K562 (cell line): Measurements from ENCODE around the gene DIAPH1. TPM values are rescaled to one million over a fixed set of nuclear protein-coding genes. Genes with fewer than 3 reads are reported as not detected.

Experiments used
- ARID1B ChIP-seq: fragments of 450-650 bp; IDR thresholded peaks from 2 replicates; pipeline ENCODE4 v1.6.1; 2016; ENCODE audit warnings: antibody characterized with exemption, mild to moderate bottlenecking, inconsistent platforms
- DNMT1 ChIP-seq: fragments of 450-650 bp; IDR thresholded peaks from 2 replicates; pipeline ENCODE4 v1.6.1; 2016; ENCODE audit warnings: antibody characterized with exemption, mild to moderate bottlenecking
- ETV5 ChIP-seq: sonication (generic); formaldehyde crosslinking; IDR thresholded peaks from 2 replicates; pipeline ENCODE4 v1.4.0; 2020; ENCODE audit warnings: low read depth, mild to moderate bottlenecking, missing genetic modification reagents
- GTF2E2 ChIP-seq: fragments of 200-800 bp; sonication (Bioruptor generic); IDR thresholded peaks from 2 replicates; pipeline ENCODE4 v1.6.1; 2016; ENCODE audit warnings: missing genetic modification characterization, missing compliant biosample characterization
- LEF1 ChIP-seq: fragments of 450-650 bp; IDR thresholded peaks from 2 replicates; pipeline ENCODE4 v1.6.1; 2016; ENCODE audit warnings: mild to moderate bottlenecking
- POLR2A ChIP-seq: fragments of 450-650 bp; conservative IDR thresholded peaks from 2 replicates; pipeline ENCODE4 v1.6.1; 2016
- TAF1 ChIP-seq: IDR thresholded peaks from 2 replicates; pipeline ENCODE4 v1.6.1; 2011; ENCODE audit warnings: mild to moderate bottlenecking, low read length, moderate library complexity; ENCODE audit not compliant: insufficient read depth, control insufficient read depth, severe bottlenecking; ENCODE audit errors: extremely low read depth
- ZNF239 ChIP-seq: fragments of 250-450 bp; sonication (Bioruptor Pico); IDR thresholded peaks from 2 replicates; pipeline ENCODE4 v1.4.0; 2020; ENCODE audit warnings: mild to moderate bottlenecking
- ZNF586 ChIP-seq: fragments of 450-650 bp; formaldehyde crosslinking; conservative IDR thresholded peaks from 2 replicates; pipeline ENCODE4 v1.4.0; 2020; ENCODE audit warnings: mild to moderate bottlenecking, moderate library complexity
- ZNF696 ChIP-seq: fragments of 250-450 bp; sonication (Bioruptor Pico); conservative IDR thresholded peaks from 2 replicates; pipeline ENCODE4 v1.4.0; 2020; ENCODE audit warnings: mild to moderate bottlenecking, moderate library complexity
- polyA plus RNA-seq, 8 experiments: library from polyadenylated mRNA; depleted of rRNA in 4 of 8; stranded (reverse) in 5 of 8; unstranded in 3 of 8; fragments of >200 nt; fragmentation: Nextera tagmentation in 2 of 8; fragmentation: Illumina TruSeq in 1 of 8; extraction: Ambion mirVana in 2 of 8; extraction: Trizol in 1 of 8; gene quantifications; 2 replicates each; pipeline versions ENCODE4 v1.2.1 to v1.2.3, GENCODE V29; 2011 to 2014; ENCODE audit warnings: inconsistent platforms in 1 of 8, missing spikeins in 1 of 8
- total RNA-seq, 7 experiments: library from RNA; depleted of rRNA in 6 of 7; stranded (reverse); fragments of >200 nt in 6 of 7; fragmentation: Illumina TruSeq in 2 of 7; extraction: Trizol in 2 of 7; gene quantifications; 2 replicates each; pipeline versions ENCODE4 v1.2.1 to v1.2.3, GENCODE V29; 2011 to 2021; ENCODE audit warnings: low replicate concordance in 1 of 7
- TF ChIP-seq, protein P1 (sequence below): sonication (generic); formaldehyde crosslinking; IDR thresholded peaks from 2 replicates; pipeline ENCODE4 v1.8.0; 2022; ENCODE audit warnings: missing genetic modification reagents, mild to moderate bottlenecking, moderate library complexity, borderline replicate concordance
- TF ChIP-seq, protein P2 (sequence below), 2 experiments: fragments of 450-650 bp; IDR thresholded peaks; 2 replicates each; pipeline ENCODE4 v1.6.1; 2018; ENCODE audit warnings: mild to moderate bottlenecking in 2 of 2, low read depth in 1 of 2; ENCODE audit not compliant: partially characterized antibody in 2 of 2
- TF ChIP-seq, protein P3 (sequence below), 2 experiments: fragments of 450-650 bp; formaldehyde crosslinking in 1 of 2; IDR thresholded peaks; 2 replicates each; pipeline versions ENCODE4 v1.4.0 to v1.6.1; 2014 to 2020; ENCODE audit warnings: mild to moderate bottlenecking in 2 of 2, borderline replicate concordance in 1 of 2, low read depth in 1 of 2

DIAPH1 gene
- total and polyA plus RNA-seq, 9 of the 15 experiments (the other 6 are each of a cell fraction or from before 2014, with no cell fraction given), result 60.8 to 328 (median 97.8) TPM

DNA sequence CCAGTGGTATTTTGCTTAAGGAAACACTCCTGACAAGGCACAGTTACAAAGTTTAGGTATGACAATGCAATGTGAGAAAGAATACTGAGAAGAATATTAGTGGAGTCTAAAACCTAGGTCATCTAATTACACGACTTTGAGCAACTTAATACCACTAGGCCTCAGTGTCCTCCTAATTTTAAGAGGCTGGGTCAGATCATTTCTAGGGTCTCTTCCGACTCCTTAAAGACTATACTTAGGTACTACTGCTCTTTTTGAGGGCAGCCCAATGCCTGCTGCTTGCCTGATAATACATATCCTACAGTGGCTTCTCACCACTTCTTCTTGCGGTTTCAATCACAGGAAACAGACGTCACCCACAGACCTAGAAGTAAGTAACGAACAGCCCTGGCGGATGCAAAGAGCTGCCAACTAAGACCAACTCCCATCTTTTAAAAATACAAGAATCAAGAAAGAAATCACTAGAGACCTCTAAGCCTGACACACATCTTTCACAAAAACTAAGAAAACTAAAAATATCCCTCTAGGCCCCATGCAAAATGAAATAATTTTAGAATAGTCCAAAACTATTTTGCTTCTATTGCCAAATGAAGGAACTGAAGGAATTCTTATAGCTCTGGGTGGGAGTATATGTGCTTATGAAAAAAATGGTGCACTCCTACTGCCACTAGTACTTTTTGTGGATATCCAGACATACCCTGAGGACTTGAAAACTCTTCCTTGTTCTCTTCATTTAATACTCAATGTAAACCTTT is 13.1 kb downstream of the DIAPH1 start (continued):
- TF ChIP-seq TAF1 (peak; percentile 12), ETV5 (CRISPR knock-in tag) (peak; percentile 93), GTF2E2 (no peak), ARID1B (peak; percentile 97), ZNF696 (CRISPR knock-in tag) (no peak), ZNF586 (CRISPR knock-in tag) (no peak), DNMT1 (no peak), ZNF239 (CRISPR knock-in tag) (0 out of 2 replicates have a peak, but pooled peaks have one; percentile 21), POLR2A (no peak), LEF1 (peak; percentile 90)
- TF ChIP-seq, protein P1, sequence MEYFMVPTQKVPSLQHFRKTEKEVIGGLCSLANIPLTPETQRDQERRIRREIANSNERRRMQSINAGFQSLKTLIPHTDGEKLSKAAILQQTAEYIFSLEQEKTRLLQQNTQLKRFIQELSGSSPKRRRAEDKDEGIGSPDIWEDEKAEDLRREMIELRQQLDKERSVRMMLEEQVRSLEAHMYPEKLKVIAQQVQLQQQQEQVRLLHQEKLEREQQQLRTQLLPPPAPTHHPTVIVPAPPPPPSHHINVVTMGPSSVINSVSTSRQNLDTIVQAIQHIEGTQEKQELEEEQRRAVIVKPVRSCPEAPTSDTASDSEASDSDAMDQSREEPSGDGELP (CRISPR knock-in tag), result no peak
- TF ChIP-seq, protein P2, sequence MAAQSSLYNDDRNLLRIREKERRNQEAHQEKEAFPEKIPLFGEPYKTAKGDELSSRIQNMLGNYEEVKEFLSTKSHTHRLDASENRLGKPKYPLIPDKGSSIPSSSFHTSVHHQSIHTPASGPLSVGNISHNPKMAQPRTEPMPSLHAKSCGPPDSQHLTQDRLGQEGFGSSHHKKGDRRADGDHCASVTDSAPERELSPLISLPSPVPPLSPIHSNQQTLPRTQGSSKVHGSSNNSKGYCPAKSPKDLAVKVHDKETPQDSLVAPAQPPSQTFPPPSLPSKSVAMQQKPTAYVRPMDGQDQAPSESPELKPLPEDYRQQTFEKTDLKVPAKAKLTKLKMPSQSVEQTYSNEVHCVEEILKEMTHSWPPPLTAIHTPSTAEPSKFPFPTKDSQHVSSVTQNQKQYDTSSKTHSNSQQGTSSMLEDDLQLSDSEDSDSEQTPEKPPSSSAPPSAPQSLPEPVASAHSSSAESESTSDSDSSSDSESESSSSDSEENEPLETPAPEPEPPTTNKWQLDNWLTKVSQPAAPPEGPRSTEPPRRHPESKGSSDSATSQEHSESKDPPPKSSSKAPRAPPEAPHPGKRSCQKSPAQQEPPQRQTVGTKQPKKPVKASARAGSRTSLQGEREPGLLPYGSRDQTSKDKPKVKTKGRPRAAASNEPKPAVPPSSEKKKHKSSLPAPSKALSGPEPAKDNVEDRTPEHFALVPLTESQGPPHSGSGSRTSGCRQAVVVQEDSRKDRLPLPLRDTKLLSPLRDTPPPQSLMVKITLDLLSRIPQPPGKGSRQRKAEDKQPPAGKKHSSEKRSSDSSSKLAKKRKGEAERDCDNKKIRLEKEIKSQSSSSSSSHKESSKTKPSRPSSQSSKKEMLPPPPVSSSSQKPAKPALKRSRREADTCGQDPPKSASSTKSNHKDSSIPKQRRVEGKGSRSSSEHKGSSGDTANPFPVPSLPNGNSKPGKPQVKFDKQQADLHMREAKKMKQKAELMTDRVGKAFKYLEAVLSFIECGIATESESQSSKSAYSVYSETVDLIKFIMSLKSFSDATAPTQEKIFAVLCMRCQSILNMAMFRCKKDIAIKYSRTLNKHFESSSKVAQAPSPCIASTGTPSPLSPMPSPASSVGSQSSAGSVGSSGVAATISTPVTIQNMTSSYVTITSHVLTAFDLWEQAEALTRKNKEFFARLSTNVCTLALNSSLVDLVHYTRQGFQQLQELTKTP (IDR thresholded peaks at IDR 0.05; ENCODE audit: low read depth in 1 of 2, partially characterized antibody in 2 of 2), result peak; percentile 51 to 74
- TF ChIP-seq, protein P3, sequence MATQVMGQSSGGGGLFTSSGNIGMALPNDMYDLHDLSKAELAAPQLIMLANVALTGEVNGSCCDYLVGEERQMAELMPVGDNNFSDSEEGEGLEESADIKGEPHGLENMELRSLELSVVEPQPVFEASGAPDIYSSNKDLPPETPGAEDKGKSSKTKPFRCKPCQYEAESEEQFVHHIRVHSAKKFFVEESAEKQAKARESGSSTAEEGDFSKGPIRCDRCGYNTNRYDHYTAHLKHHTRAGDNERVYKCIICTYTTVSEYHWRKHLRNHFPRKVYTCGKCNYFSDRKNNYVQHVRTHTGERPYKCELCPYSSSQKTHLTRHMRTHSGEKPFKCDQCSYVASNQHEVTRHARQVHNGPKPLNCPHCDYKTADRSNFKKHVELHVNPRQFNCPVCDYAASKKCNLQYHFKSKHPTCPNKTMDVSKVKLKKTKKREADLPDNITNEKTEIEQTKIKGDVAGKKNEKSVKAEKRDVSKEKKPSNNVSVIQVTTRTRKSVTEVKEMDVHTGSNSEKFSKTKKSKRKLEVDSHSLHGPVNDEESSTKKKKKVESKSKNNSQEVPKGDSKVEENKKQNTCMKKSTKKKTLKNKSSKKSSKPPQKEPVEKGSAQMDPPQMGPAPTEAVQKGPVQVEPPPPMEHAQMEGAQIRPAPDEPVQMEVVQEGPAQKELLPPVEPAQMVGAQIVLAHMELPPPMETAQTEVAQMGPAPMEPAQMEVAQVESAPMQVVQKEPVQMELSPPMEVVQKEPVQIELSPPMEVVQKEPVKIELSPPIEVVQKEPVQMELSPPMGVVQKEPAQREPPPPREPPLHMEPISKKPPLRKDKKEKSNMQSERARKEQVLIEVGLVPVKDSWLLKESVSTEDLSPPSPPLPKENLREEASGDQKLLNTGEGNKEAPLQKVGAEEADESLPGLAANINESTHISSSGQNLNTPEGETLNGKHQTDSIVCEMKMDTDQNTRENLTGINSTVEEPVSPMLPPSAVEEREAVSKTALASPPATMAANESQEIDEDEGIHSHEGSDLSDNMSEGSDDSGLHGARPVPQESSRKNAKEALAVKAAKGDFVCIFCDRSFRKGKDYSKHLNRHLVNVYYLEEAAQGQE (IDR thresholded peaks at IDR 0.05; ENCODE audit: borderline replicate concordance), result no peak; the same call in 1 of the 2 replicates
- TF ChIP-seq, protein P3 (CRISPR knock-in tag; IDR thresholded peaks at IDR 0.05; ENCODE audit: low read depth), result no peak
